ENCODE results near the gene HVCN1. TPM values are rescaled to one million over a fixed set of nuclear protein-coding genes. Genes with fewer than 3 reads are reported as not detected.
"Not testable (repeated sequence)": the region's sequence is repeated elsewhere in the genome, so short reads cannot be mapped to it uniquely, and the experiment has no call there.

Gene HVCN1, protein sequence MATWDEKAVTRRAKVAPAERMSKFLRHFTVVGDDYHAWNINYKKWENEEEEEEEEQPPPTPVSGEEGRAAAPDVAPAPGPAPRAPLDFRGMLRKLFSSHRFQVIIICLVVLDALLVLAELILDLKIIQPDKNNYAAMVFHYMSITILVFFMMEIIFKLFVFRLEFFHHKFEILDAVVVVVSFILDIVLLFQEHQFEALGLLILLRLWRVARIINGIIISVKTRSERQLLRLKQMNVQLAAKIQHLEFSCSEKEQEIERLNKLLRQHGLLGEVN
- 6.5 and 6.9 TPM in 2 replicates for polyA plus RNA-seq (2011; rRNA removed)
- 3.0 and 3.3 TPM in 2 replicates for polyA minus RNA-seq (2011; rRNA and poly(A)+ RNA removed)

- Histone ChIP-seq H3K27ac (ENCODE audit: low read depth, low read length) (no peak within 1 kb of the TSS), H3K4me3 (ENCODE audit: low read depth, low read length) (peak within 1 kb of the TSS; percentile 59), H3K9me3 (ENCODE audit: control insufficient read depth, insufficient read depth, low read length) (peaks cover 4% of the 10 kb centered on the region; the same call in 1 of the 2 replicates), H3K27me3 (ENCODE audit: control insufficient read depth, insufficient read depth, low read length) (peaks cover 16% of the 10 kb centered on the region)
- TF ChIP-seq, protein P1, sequence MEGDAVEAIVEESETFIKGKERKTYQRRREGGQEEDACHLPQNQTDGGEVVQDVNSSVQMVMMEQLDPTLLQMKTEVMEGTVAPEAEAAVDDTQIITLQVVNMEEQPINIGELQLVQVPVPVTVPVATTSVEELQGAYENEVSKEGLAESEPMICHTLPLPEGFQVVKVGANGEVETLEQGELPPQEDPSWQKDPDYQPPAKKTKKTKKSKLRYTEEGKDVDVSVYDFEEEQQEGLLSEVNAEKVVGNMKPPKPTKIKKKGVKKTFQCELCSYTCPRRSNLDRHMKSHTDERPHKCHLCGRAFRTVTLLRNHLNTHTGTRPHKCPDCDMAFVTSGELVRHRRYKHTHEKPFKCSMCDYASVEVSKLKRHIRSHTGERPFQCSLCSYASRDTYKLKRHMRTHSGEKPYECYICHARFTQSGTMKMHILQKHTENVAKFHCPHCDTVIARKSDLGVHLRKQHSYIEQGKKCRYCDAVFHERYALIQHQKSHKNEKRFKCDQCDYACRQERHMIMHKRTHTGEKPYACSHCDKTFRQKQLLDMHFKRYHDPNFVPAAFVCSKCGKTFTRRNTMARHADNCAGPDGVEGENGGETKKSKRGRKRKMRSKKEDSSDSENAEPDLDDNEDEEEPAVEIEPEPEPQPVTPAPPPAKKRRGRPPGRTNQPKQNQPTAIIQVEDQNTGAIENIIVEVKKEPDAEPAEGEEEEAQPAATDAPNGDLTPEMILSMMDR (IDR thresholded peaks at IDR 0.05; ENCODE audit: low read depth, low read length), result no peak
- ChIA-PET POLR2A (no interaction called here), CTCF (no interaction called here)
- no peak for DNase-seq (ENCODE audit: low read depth, low spot score)
Measured at GRCh38 chr12:110688446-110689280, at the start of gene HVCN1. HVCN1 (minus strand) TSS chr12:110689115; CDS start chr12:110683245, 5,870 bp downstream.

- TF ChIP-seq, protein P1 (IDR thresholded peaks at IDR 0.05; ENCODE audit: low read depth, low read length), result no peak
- ChIA-PET POLR2A (no interaction called here), CTCF (interaction anchor here (0.7 kb wide), 1 partner anchor 224 kb away, joined by 4 read pairs; no protein-coding TSS in a partner anchor)
- H3K27me3 ChIP-seq (ENCODE audit: control insufficient read depth, insufficient read depth, low read length), result no peaks in the 10 kb centered on the region
- H3K4me3 ChIP-seq (ENCODE audit: low read depth, low read length), result no peak overlapping the region
- H3K27ac ChIP-seq (ENCODE audit: low read depth, low read length), result no peak overlapping the region
- no peaks in the 10 kb centered on the region for H3K9me3 ChIP-seq (ENCODE audit: control insufficient read depth, insufficient read depth, low read length)
- no peak for DNase-seq (ENCODE audit: low read depth, low spot score)
Measured at GRCh38 chr12:110737532-110737931, 48.6 kb upstream of the HVCN1 start.

DNA sequence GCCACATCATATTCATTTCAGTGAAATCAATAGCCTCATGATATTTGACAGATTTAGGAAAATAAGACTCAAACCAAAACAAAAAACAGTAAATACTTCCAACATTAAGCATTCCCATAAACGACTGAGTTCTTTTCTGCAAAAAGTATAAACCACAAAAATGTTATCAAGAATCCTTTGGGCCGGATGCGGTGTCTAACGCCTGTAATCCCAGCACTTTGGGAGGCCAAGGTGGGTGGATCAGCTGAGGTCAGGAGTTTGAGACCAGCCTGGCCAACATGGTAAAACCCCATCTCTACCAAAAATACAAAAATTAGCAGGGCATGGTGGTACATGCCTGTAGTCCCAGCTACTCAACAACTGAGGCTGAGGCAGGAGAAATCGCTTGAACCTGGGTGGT lies 48.1 kb upstream of the HVCN1 start:
- H3K27ac ChIP-seq (ENCODE audit: low read depth, low read length); POLR2A ChIA-PET; H3K9me3 ChIP-seq (ENCODE audit: control insufficient read depth, insufficient read depth, low read length); H3K27me3 ChIP-seq (ENCODE audit: control insufficient read depth, insufficient read depth, low read length); H3K4me3 ChIP-seq (ENCODE audit: low read depth, low read length); DNase-seq (ENCODE audit: low read depth, low spot score): not testable (repeated sequence)
- CTCF ChIA-PET, result interaction anchor here (0.7 kb wide), 1 partner anchor 224 kb away, joined by 4 read pairs; no protein-coding TSS in a partner anchor

- no peaks in the 10 kb centered on the region for H3K9me3 ChIP-seq (ENCODE audit: control insufficient read depth, insufficient read depth, low read length)
- no peaks in the 10 kb centered on the region for H3K27me3 ChIP-seq (ENCODE audit: control insufficient read depth, insufficient read depth, low read length)
- no peak for DNase-seq (ENCODE audit: low read depth, low spot score)
- ChIA-PET POLR2A (no interaction called here), CTCF (no interaction called here)
- TF ChIP-seq, protein P1 (IDR thresholded peaks at IDR 0.05; ENCODE audit: low read depth, low read length), result no peak
- H3K4me3 ChIP-seq (ENCODE audit: low read depth, low read length), result no peak overlapping the region
- no peak overlapping the region for H3K27ac ChIP-seq (ENCODE audit: low read depth, low read length)
Measured at GRCh38 chr12:110733900-110734299, 45.0 kb upstream of the HVCN1 start.

GRCh38 chr12:110733089-110733715 lies 44.3 kb upstream of the HVCN1 start:
- no peaks in the 10 kb centered on the region for H3K27me3 ChIP-seq (ENCODE audit: control insufficient read depth, insufficient read depth, low read length)
- H3K27ac ChIP-seq (ENCODE audit: low read depth, low read length), result no peak overlapping the region
- TF ChIP-seq, protein P1 (IDR thresholded peaks at IDR 0.05; ENCODE audit: low read depth, low read length), result no peak
- POLR2A ChIA-PET, result no interaction called here
- H3K4me3 ChIP-seq (ENCODE audit: low read depth, low read length), result no peak overlapping the region
- H3K9me3 ChIP-seq (ENCODE audit: control insufficient read depth, insufficient read depth, low read length), result no peaks in the 10 kb centered on the region
- CTCF ChIA-PET, result interaction anchor here (0.7 to 0.9 kb wide), 2 partner anchors 132 to 718 kb away, joined by 3 read pairs; no protein-coding TSS in a partner anchor
- DNase-seq (ENCODE audit: low read depth, low spot score), result no peak

Data from AG04450 (cell line).